Esophagus squamous epithelium (tissue), 4 donors: ENCODE results near the gene COL9A2.

Source experiments
- POLR2A ChIP-seq, 4 donors: fragments of 450-650 bp; IDR thresholded peaks; one replicate each; pipeline ENCODE4 v1.6.1; 2017; ENCODE audit warnings: antibody characterized with exemption in 4 of 4, mild to moderate bottlenecking in 4 of 4, moderate library complexity in 3 of 4
- TF ChIP-seq, protein P1 (sequence below), 6 experiments: fragments of 450-650 bp in 4 of 6; fragments of 200-600 bp in 2 of 6; sonication (generic) in 2 of 6; IDR thresholded peaks; one replicate each; pipeline ENCODE4 v1.5.1; 2016 to 2019; ENCODE audit warnings: antibody characterized with exemption in 6 of 6, mild to moderate bottlenecking in 4 of 6, moderate library complexity in 4 of 6

GRCh38 chr1:40341491-40342380, 24.6 kb upstream of the COL9A2 start:
- TF ChIP-seq, protein P1, sequence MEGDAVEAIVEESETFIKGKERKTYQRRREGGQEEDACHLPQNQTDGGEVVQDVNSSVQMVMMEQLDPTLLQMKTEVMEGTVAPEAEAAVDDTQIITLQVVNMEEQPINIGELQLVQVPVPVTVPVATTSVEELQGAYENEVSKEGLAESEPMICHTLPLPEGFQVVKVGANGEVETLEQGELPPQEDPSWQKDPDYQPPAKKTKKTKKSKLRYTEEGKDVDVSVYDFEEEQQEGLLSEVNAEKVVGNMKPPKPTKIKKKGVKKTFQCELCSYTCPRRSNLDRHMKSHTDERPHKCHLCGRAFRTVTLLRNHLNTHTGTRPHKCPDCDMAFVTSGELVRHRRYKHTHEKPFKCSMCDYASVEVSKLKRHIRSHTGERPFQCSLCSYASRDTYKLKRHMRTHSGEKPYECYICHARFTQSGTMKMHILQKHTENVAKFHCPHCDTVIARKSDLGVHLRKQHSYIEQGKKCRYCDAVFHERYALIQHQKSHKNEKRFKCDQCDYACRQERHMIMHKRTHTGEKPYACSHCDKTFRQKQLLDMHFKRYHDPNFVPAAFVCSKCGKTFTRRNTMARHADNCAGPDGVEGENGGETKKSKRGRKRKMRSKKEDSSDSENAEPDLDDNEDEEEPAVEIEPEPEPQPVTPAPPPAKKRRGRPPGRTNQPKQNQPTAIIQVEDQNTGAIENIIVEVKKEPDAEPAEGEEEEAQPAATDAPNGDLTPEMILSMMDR (IDR thresholded peaks at IDR 0.05) = no peak
- TF ChIP-seq POLR2A (IDR thresholded peaks at IDR 0.05) = no peak
